Brain pericyte (primary cell): ENCODE measurements around the gene DHX58.

Experiments
- DNase-seq: peaks from one replicate; pipeline ENCODE4 v3.0.0-alpha.2; 2012; ENCODE audit warnings: low read depth, low spot score

Gene DHX58

GRCh38 chr17:42129109-42129837, 16.8 kb upstream of the DHX58 start:
- no peak for DNase-seq

GRCh38 chr17:42127414-42127813, 14.9 kb upstream of the DHX58 start:
- no peak for DNase-seq

GRCh38 chr17:42126836-42127235, 14.3 kb upstream of the DHX58 start:
- DNase-seq = no peak

GRCh38 chr17:42125565-42125964, 13.1 kb upstream of the DHX58 start:
- no peak for DNase-seq

GRCh38 chr17:42124256-42124655, 11.7 kb upstream of the DHX58 start:
- DNase-seq = no peak

GRCh38 chr17:42122371-42123303, 10.1 kb upstream of the DHX58 start, which contains the start of gene HSPB9:
Gene HSPB9, plus strand, starts transcription at chr17:42122804. Its CDS starts 47 bp downstream, at chr17:42122851.
- DNase-seq = no peak

- DNase-seq = no peak
These were observed 8.6 kb upstream of the DHX58 start, which contains the start of gene KAT2A for GRCh38 chr17:42120770-42121769. Gene KAT2A, minus strand, starts transcription at chr17:42121367. Its CDS starts 63 bp downstream, at chr17:42121304.

GRCh38 chr17:42120161-42120769, 7.8 kb upstream of the DHX58 start:
- DNase-seq = no peak

GRCh38 chr17:42119301-42119700, 6.8 kb upstream of the DHX58 start:
- DNase-seq = no peak

- DNase-seq = no peak
These were observed 6.0 kb upstream of the DHX58 start for GRCh38 chr17:42118545-42118944.

GRCh38 chr17:42118126-42118510, 5.6 kb upstream of the DHX58 start:
- no peak for DNase-seq

- no peak for DNase-seq
These were observed 5.0 kb upstream of the DHX58 start for GRCh38 chr17:42117397-42118125.

GRCh38 chr17:42116705-42117396, 4.3 kb upstream of the DHX58 start:
- DNase-seq = peak; percentile 27

GRCh38 chr17:42114118-42114517, 1.6 kb upstream of the DHX58 start:
- no peak for DNase-seq

GRCh38 chr17:42113293-42114069, 967 bp upstream of the DHX58 start:
- DNase-seq = no peak

- DNase-seq = no peak
These were observed 503 bp downstream of the DHX58 start for GRCh38 chr17:42111871-42112551.

- no peak for DNase-seq
These were observed 1.3 kb downstream of the DHX58 start for GRCh38 chr17:42111265-42111636.
